ENCODE results near the gene SERPINB12. TPM values are rescaled to one million over a fixed set of nuclear protein-coding genes. Genes with fewer than 3 reads are reported as not detected.

Gene SERPINB12
- not detected in 2 replicates for total RNA-seq

GRCh38 chr18:63542069-63542468 is at the start of gene SERPINB12:
SERPINB12 (plus strand) TSS chr18:63542369; CDS start chr18:63556160, 13,791 bp downstream.
- intact Hi-C loops (cut with micrococcal nuclease): no loop called here

- intact Hi-C loops (cut with micrococcal nuclease): no loop called here
Measured at GRCh38 chr18:63492851-63493250, 49.3 kb upstream of the SERPINB12 start.

- intact Hi-C loops (cut with micrococcal nuclease): no loop called here
Measured at GRCh38 chr18:63495675-63496074, 46.5 kb upstream of the SERPINB12 start.

GRCh38 chr18:63505566-63506335 is 36.4 kb upstream of the SERPINB12 start:
- intact Hi-C loops (cut with micrococcal nuclease): loop anchor here (5.0 kb wide), 1 partner anchor 488 kb away; no protein-coding TSS in a partner anchor

- intact Hi-C loops (cut with micrococcal nuclease): loop anchor here (5.0 kb wide), 1 partner anchor 489 kb away; no protein-coding TSS in a partner anchor
Measured at GRCh38 chr18:63506336-63506646, 35.9 kb upstream of the SERPINB12 start.

- intact Hi-C loops (cut with micrococcal nuclease): loop anchor here (5.0 kb wide), 1 partner anchor 491 kb away; no protein-coding TSS in a partner anchor
Measured at GRCh38 chr18:63508596-63508995, 33.6 kb upstream of the SERPINB12 start.

DNA sequence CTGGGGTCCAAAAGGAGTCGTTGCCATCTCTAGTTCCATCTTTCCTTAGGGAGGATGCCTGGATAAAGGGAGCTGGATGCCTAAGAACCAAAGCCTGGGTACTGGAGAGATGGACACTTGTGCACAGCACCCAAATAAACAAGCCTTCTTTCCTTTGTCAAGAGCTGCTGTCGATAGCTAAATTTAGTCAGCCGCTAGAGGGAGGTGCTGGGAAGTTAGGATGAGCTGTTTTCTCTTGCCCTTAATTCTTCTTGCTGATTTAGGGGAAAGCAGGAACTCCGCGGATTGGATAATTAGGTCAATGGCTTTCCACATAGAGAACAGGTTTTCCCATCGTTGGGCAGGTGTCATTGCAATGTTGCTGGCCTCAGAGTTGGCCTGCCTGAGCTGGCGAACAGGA is 30.9 kb upstream of the SERPINB12 start:
- intact Hi-C loops (cut with micrococcal nuclease): no loop called here

DNA sequence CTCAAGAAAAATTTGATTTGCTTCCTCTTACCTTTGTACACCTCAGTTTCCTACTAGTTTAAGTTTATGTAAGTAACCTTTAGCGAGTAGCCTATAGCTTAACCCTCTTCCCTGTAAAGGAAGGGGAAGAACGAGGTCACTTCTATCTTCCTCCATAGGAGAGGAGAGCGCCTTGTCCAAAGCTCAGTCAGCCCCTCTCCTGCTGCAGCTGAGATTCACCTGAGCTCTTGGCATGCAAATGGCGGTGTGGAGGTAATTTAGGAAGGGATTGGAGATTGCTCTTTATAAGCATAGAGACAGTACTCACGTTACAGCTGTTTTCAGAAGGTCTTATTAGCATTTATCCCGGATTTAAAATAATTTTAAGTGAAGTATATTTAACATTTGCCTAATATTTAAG is 27.8 kb upstream of the SERPINB12 start:
- intact Hi-C loops (cut with micrococcal nuclease): no loop called here

DNA sequence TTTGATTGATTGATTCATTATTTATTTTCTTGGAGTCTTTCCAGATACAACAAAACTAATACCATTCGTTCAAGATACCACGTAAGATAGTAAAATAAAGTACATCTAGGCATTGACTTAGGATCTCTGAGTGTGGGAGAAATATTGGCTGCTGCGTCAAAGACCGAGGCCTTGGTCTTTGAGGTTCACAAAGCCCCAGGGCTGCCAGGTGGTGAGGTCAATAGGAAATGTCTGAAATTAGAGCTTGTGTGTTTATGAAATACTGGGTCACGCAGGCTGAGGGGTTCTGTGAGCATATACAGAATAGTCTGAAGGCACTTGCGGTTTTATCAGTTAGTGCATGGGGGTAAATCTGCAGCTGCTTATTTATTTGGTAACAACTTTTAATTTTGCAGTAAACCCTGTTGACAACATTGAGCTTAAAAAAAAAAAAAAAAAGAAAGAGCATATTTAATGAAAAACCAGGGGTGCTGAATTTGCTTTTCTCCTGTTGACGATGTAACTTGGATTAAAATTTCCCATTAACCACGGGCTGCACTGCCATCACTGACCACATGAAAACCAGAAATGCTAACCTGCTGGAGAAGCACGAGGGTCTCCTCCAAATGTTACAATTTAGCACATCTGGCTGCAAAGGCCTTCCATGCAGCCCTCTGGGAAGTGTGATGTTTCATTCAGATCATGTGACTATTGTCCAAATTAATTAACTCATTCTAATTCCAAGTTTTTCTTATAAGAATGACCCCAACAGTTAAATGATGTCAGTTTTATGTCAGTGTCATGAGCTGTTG is 27.1 kb upstream of the SERPINB12 start:
- intact Hi-C loops (cut with micrococcal nuclease): no loop called here

- intact Hi-C loops (cut with micrococcal nuclease): no loop called here
Measured at GRCh38 chr18:63515801-63516200, 26.4 kb upstream of the SERPINB12 start.

DNA sequence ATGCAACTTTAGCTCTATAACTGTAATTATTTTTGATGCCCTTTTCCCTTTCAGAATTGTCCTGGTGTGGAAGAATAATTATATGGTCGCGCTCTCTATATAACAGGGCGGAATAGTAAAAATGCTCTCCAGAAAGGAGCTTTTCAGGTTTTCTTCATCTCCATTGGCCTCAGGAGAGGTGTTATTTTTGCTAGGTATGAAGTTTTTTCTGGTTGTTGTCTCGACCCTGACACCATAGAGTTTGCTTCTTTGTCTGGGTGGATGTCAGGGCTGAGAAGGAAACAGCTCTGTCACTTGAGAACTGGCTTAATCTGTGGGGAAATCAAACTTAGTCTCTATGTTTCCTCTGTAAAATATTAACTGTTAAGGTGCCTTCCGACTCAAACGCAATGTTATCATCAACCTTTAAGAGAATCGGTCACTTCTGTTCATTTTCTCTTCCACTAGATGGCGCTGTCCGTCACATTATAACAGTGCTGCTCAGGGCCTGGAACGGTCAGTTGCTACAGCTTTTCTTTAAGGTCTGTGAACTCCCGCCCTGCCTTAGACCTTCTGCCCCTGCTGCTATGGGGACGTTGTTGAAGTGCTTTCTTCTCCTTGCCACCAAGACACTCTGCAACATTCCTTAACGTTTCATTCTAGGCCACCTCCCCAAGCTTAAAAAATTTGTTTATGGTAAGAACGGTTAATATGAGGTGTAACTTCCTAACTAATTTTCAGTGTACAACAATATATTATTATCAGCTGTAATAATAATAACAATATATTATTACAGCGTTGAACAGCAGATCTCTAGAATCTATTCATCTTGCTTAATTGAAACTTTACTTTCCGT is 23.8 kb upstream of the SERPINB12 start:
- intact Hi-C loops (cut with micrococcal nuclease): loop anchor here (1.0 kb wide), 7 partner anchors 60 to 477 kb away; no protein-coding TSS in a partner anchor

DNA sequence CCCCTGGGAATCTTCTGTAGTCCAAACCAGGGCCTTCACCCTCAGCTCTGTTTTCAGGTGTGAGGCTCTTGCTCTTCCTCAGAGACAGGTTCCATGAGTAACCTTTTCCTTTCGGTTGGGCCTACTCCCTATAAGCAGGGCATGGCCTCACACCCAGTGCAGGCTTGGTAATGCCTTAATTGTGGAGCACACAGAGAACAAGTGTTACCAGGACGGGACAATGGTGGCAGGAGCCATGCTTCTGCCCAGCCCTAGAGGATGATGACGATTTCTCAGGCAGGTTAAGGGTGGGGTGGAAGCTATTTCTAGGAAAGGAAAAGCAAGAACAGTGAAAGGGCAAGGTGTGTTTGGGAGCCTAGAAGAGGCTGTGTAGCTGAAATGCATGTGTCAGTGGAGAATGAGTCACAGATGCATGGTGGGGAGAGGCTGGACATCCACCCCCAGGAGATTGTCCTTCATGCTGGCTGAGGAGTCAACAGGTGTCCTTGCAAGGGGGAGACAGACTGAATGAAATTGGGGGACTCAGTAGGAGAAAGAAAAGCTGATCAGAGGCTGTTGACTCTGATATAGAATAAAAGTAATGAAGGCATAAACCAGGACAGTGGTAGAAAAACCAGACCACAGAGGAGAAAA is 22.0 kb upstream of the SERPINB12 start:
- intact Hi-C loops (cut with micrococcal nuclease): no loop called here

- intact Hi-C loops (cut with micrococcal nuclease): no loop called here
Measured at GRCh38 chr18:63523660-63524059, 18.5 kb upstream of the SERPINB12 start.

GRCh38 chr18:63527251-63527650 is 14.9 kb upstream of the SERPINB12 start:
- intact Hi-C loops (cut with micrococcal nuclease): no loop called here

DNA sequence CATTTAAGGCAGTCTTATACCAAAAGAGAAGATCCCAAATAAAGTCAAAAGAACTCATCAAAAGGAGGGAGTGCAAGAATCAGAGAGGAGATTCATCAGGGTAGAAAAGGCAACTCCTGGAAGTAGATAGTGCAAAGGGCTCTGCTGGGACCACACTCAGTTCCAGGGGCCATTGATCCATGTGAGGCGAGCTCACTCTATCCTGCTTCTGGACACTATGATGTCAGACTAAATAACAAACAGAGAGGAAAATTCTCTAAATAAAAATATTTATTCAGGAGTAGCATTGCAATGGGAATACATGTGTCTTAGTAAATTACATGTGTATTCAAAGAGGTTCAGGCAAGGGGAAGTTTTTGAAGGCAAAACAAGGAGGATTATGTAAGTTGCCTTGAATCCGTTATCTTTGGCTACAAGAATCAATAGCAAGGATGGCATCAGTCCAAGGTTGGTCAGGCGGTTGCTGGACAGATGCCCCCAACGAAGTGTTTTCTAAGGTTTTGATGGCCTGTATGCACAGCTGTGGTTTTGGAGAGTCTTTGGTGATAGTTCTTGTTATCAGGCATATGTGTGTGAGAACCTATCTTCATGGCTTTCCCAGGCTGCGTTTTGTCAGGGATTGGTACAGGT is 13.2 kb upstream of the SERPINB12 start:
- intact Hi-C loops (cut with micrococcal nuclease): no loop called here

GRCh38 chr18:63532471-63532870 is 9.7 kb upstream of the SERPINB12 start:
- intact Hi-C loops (cut with micrococcal nuclease): no loop called here

GRCh38 chr18:63534615-63535014 is 7.6 kb upstream of the SERPINB12 start:
- intact Hi-C loops (cut with micrococcal nuclease): no loop called here

GRCh38 chr18:63539904-63540510 is 2.2 kb upstream of the SERPINB12 start:
- intact Hi-C loops (cut with micrococcal nuclease): no loop called here

- intact Hi-C loops (cut with micrococcal nuclease): no loop called here
Measured at GRCh38 chr18:63544017-63544416, 1.8 kb downstream of the SERPINB12 start.

DNA sequence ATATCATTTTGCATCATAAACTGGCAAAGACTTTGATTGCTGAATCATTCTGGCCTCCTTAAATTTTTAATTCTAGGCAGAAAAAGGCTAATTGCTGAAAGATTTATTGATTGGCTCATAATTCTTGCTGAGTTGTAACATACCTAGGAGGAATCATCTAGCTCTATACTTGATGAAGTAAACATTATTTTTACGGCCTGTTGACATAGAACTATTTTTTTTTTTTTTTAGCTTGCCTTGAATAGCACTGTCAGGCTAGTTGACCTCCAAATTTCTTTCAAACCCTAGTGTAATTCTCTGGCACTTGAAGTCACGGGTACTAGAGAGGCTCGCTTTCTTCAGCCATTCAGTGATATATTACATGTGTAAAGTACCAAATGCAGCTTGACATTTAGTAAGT is 2.8 kb downstream of the SERPINB12 start:
- intact Hi-C loops (cut with micrococcal nuclease): no loop called here
